GM06990 (cell line): Measurements from ENCODE around the gene ME1.
"Not testable (repeated sequence)": the region's sequence is repeated elsewhere in the genome, so short reads cannot be mapped to it uniquely, and the experiment has no call there.

Source experiments
- DNase-seq: peaks from one replicate; pipeline ENCODE4 v3.0.0-alpha.2; 2011; ENCODE audit not compliant: insufficient read length; ENCODE audit errors: extremely low read depth
- H3K27me3 ChIP-seq: replicated peaks from 2 replicates; pipeline ENCODE4 v1.6.0; 2011; ENCODE audit warnings: low read length; ENCODE audit not compliant: control insufficient read depth, insufficient read depth
- H3K36me3 ChIP-seq: 2 replicates; pipeline ENCODE4 v1.5.1; 2011; ENCODE audit warnings: low read length; ENCODE audit not compliant: control insufficient read depth, insufficient read depth
- H3K4me3 ChIP-seq: replicated peaks from 2 replicates; pipeline ENCODE4 v1.5.1; 2011; ENCODE audit warnings: low read depth, mild to moderate bottlenecking, control low read depth, low read length
- TF ChIP-seq, protein P1 (sequence below): IDR thresholded peaks from 2 replicates; pipeline ENCODE4 v1.5.1; 2011; ENCODE audit warnings: low read length, control low read depth, mild to moderate bottlenecking, inconsistent platforms; ENCODE audit not compliant: insufficient read depth, poor library complexity, severe bottlenecking

The ME1 gene

DNA sequence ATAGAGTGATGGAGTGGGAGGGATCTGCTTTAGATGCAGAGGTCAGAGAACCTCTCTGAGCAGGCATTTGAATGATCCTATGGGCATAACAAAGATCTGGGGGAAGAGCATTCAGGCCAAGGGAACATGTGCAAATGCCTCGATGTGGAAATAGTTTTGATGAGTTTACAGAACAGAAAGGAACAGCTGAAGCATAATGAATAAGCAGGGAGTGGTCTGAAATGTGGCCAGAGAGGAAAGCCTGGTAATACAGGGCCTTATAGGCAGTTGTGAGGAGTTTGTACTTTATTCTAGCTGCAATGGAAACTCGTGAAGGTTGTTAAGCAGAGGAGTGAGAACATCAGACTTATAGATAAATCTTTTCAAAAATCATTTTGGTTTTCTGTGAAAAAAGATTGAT, 33.0 kb upstream of the ME1 start:
- DNase-seq, result no peak
- Histone ChIP-seq H3K27me3 (no peaks in the 10 kb centered on the region), H3K4me3 (no peak overlapping the region), H3K36me3 (no peaks in the 10 kb centered on the region)
- TF ChIP-seq, protein P1, sequence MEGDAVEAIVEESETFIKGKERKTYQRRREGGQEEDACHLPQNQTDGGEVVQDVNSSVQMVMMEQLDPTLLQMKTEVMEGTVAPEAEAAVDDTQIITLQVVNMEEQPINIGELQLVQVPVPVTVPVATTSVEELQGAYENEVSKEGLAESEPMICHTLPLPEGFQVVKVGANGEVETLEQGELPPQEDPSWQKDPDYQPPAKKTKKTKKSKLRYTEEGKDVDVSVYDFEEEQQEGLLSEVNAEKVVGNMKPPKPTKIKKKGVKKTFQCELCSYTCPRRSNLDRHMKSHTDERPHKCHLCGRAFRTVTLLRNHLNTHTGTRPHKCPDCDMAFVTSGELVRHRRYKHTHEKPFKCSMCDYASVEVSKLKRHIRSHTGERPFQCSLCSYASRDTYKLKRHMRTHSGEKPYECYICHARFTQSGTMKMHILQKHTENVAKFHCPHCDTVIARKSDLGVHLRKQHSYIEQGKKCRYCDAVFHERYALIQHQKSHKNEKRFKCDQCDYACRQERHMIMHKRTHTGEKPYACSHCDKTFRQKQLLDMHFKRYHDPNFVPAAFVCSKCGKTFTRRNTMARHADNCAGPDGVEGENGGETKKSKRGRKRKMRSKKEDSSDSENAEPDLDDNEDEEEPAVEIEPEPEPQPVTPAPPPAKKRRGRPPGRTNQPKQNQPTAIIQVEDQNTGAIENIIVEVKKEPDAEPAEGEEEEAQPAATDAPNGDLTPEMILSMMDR, result no peak

DNA sequence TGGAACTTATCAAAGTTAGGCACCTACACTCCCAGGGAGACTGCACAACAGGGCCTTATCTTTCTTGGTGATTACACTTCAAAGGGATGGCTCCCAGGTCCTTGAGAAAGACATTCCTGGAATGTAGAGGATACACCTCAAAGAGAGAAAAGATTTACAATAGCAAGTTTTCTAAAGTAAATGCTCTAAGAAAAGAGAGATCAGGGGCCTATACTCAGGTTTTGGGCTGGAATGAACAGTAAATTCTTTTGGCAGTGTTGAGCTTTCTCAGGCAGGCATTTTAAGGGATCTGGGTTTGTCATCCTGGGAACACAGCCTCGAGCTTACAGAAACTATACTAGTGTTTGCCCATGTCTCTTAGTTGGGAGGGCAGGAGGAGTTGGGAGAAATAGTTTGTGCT, 31.7 kb upstream of the ME1 start:
- no peaks in the 10 kb centered on the region for H3K36me3 ChIP-seq
- TF ChIP-seq, protein P1, result no peak
- DNase-seq, result no peak
- H3K4me3 ChIP-seq, result no peak overlapping the region
- H3K27me3 ChIP-seq, result no peaks in the 10 kb centered on the region

- Histone ChIP-seq H3K4me3 (no peak overlapping the region), H3K36me3 (no peaks in the 10 kb centered on the region), H3K27me3 (no peaks in the 10 kb centered on the region)
- DNase-seq, result no peak
- TF ChIP-seq, protein P1, result no peak
Measured at GRCh38 chr6:83461438-83461837, 30.6 kb upstream of the ME1 start.

GRCh38 chr6:83459663-83460062, 28.8 kb upstream of the ME1 start:
- Histone ChIP-seq H3K27me3 (no peaks in the 10 kb centered on the region), H3K36me3 (no peaks in the 10 kb centered on the region), H3K4me3 (no peak overlapping the region)
- DNase-seq, result no peak
- TF ChIP-seq, protein P1, result no peak

DNA sequence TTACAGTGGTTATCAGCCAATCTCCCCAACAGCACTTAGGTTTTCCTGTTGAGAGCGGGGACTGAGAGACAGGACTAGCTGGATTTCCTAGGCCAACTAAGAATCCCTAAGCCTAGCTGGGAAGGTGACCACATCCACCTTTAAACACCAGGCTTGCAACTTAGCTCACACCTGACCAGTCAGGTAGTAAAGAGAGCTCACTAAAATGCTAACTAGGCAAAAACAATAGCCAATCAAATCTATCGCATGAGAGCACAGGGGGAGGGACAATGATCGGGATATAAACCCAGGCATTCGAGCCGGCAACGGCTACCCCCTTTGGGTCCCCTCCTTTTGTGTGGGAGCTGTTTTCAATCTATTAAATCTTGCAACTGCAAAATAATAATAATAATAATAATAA, 19.2 kb upstream of the ME1 start:
- H3K36me3 ChIP-seq, DNase-seq, H3K4me3 ChIP-seq, H3K27me3 ChIP-seq: not testable (repeated sequence)

GRCh38 chr6:83444086-83444699, 13.3 kb upstream of the ME1 start:
- not testable (repeated sequence) for H3K4me3 ChIP-seq, H3K27me3 ChIP-seq, H3K36me3 ChIP-seq, DNase-seq

DNA sequence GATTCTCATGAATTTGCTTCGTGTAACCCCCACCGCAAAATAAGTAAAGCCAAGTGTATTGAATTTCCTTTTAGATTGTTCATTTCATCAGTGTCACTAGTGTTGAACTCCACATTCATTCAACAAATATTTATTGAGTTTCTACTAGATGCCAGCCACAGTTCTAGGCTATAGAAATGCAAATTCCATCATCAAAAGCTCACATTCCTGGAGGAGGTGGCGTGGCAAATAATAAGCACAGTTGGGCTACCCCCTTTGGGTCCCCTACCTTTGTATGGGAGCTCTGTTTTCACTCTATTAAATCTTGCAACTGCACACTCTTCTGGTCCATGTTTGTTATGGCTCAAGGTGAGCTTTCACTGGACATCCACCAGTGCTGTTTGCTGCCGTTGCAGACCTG, 12.7 kb upstream of the ME1 start:
- TF ChIP-seq, protein P1, result no peak
- no peaks in the 10 kb centered on the region for H3K36me3 ChIP-seq
- no peak for DNase-seq
- no peak overlapping the region for H3K4me3 ChIP-seq
- H3K27me3 ChIP-seq, result no peaks in the 10 kb centered on the region
